D721Med (cell line): ENCODE data around the gene TLE2.

Experiments used
- DNase-seq: peaks from one replicate; pipeline ENCODE4 v3.0.0; 2011; ENCODE audit warnings: low spot score; ENCODE audit not compliant: insufficient read length
- FAIRE-seq: peaks from 2 replicates; lab custom pipeline; 2011; peaks lifted over from hg19 to GRCh38; lab: Jason Lieb, UNC
- TF ChIP-seq, protein P1 (sequence below): IDR thresholded peaks from 2 replicates; pipeline ENCODE4 v1.5.1; 2012; ENCODE audit warnings: mild to moderate bottlenecking, control low read depth; ENCODE audit not compliant: insufficient read depth; ENCODE audit errors: missing control alignments

TLE2 gene

GRCh38 chr19:3048190-3048533 is 19.1 kb upstream of the TLE2 start:
- DNase-seq (no peak), FAIRE-seq (no peak)
- TF ChIP-seq, protein P1, sequence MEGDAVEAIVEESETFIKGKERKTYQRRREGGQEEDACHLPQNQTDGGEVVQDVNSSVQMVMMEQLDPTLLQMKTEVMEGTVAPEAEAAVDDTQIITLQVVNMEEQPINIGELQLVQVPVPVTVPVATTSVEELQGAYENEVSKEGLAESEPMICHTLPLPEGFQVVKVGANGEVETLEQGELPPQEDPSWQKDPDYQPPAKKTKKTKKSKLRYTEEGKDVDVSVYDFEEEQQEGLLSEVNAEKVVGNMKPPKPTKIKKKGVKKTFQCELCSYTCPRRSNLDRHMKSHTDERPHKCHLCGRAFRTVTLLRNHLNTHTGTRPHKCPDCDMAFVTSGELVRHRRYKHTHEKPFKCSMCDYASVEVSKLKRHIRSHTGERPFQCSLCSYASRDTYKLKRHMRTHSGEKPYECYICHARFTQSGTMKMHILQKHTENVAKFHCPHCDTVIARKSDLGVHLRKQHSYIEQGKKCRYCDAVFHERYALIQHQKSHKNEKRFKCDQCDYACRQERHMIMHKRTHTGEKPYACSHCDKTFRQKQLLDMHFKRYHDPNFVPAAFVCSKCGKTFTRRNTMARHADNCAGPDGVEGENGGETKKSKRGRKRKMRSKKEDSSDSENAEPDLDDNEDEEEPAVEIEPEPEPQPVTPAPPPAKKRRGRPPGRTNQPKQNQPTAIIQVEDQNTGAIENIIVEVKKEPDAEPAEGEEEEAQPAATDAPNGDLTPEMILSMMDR, result no peak

GRCh38 chr19:3047496-3048189 is 18.6 kb upstream of the TLE2 start:
- no peak for DNase-seq
- TF ChIP-seq, protein P1, result no peak
- FAIRE-seq, result no peak

DNA sequence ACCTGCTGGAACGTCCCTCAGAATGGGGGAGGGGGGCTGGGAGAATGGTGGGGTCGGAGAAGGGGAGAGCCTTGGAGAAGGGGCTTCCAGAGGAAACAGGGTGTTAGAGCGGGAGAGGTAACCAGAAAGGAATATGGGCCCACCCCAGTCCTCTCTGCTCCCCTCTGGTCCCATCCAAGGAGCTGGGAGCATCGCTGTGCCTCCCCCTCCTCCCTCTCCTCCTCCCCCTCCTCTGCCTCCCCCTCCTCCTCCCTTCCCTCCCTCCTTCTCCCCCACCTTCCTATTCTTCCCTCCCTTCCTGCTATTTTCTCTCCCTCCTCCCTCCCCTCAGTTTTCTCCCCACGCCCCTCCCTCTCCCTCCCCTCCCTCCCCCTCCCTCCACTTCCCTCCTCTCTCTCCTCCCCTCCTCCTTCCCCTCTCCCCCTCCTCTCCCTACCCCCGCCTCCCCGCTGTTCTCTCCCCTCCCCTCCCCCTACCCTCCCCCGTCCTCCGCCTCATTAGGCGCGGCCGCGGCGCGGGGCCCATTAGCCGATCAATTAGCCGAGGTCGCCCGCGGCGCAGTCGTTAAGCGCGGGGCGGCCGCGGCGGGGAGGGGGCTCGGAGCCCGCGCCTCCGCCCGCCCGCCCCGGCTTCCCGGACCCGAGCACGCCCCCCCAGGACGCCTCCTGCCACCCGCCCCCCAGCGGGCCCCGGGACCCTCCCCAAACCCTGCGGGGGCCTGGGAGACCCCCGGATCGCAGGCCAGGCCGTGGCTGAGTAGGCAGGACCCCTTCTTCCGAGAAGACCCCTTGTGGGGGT is 17.8 kb upstream of the TLE2 start:
- TF ChIP-seq, protein P1, result no peak
- DNase-seq, result no peak
- FAIRE-seq, result no peak

DNA sequence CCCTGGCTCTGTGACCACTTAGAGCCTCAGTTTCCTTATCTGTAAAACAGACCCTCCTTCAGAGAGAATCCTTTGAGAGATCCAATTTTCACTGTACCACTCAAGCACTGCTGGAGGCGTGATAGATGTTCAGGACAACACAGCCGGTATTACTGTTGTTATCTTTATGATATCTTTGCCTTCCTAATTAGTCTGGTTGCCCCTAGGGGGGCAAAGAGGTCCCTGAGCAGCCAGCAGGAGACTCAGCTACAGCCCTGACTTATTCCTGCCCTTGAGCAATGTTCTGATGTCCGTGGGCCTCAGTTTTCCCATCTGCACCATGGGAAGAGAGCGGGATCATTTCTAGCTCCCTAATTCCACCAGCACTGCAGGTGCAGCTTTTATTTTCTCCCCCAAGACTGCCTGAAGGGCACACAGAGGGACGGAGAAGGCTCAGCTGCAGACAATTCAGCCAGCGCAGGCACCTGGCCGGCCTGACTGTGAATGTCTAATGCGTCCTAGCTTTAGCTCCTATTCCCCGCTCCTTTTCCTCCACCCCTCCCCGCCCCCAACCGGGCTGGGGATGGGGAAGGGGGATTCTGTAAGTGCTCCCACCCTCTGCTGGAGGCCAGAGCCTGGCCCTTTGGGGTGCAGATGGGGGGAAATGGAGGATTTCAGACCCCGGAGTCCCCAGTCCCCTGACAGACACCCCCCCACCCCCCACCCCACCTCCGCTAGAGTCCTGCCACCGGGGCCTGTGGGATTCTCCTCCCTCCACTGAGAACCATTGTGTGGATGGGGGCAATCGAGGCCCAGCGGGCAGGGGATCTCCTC is 17.0 kb upstream of the TLE2 start:
- TF ChIP-seq, protein P1, result no peak
- FAIRE-seq (no peak), DNase-seq (no peak)

DNA sequence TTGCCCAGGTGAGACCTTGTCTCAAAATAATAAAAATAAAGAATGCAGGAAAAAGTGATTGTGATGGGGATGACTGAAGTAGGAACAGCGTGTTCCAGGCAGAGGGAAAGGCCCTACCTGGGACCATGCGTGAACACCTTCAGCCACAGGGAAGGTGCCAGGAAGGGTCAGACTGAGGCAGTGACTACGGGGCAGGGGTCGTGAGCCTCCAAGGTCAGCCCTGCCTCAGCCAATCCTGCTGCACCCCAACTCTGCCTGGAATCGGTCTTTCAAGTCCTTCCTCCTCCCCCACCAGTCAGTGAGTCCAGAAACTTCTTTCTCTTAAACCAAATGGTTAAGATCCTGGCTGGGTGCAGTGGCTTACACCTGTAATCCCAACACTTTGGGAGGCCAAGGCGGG is 16.1 kb upstream of the TLE2 start:
- TF ChIP-seq, protein P1, result no peak
- DNase-seq (no peak), FAIRE-seq (no peak)

DNA sequence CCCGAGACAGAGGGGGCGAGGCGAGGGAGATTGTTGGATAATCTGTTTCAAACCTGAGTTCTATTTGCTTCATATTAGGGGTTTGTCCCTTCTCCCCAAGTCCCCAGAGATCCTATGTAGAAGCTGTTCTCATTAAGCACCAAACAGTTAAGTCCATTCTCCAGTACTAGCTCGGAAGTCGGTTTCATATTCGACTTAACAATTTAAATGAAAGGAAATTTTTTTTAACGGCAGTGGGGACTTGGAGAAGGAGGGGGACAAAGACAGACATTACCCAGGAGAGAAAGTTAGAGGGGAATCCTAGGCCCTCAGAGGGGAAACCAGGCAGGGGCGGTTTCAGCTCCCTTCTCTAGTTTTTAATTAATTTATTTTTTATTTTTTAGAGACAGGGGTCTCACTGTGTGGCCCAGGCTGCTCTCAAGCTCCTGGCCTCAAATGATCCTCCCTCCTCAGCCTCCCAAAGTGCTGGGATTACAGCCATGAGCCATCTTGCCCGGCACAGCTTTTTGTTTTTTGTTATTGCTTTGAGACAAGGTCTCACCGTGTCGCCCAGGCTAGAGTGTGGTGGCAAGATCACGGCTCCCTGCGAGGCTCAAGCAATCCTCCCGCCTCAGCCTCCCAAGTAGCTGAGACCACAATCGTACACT is 13.7 kb upstream of the TLE2 start:
- no peak for DNase-seq
- TF ChIP-seq, protein P1, result no peak
- FAIRE-seq, result no peak
